DND-41 (cell line): ENCODE results near the gene NAA15.

ENCODE experiments used
- ATAC-seq: fragments of 200-7000 bp; cut with Tn5 transposase; 3 replicates; pipeline ENCODE4 v1.9.1; 2021; ENCODE audit warnings: low read depth; ENCODE audit not compliant: insufficient read depth
- DNase-seq: peaks from one replicate; pipeline ENCODE4 v3.0.0-alpha.2; 2020
- H2AFZ ChIP-seq: 2 replicates; pipeline ENCODE4 v1.6.0; 2012; ENCODE audit warnings: low read depth, low read length
- H3K27ac ChIP-seq: 2 replicates; pipeline ENCODE4 v1.5.1; 2012; ENCODE audit warnings: low read length, inconsistent platforms
- H3K27me3 ChIP-seq: fragments of 200-600 bp; sonication (generic); 2 replicates; pipeline ENCODE4 v1.6.0; 2012; ENCODE audit warnings: low read length, mild to moderate bottlenecking, inconsistent platforms; ENCODE audit not compliant: insufficient read depth, poor library complexity
- H3K36me3 ChIP-seq: 2 replicates; pipeline ENCODE4 v1.5.1; 2012; ENCODE audit warnings: low read length, inconsistent platforms; ENCODE audit not compliant: insufficient read depth
- H3K4me1 ChIP-seq: 2 replicates; pipeline ENCODE4 v1.5.1; 2012; ENCODE audit warnings: mild to moderate bottlenecking, low read length; ENCODE audit not compliant: insufficient read depth
- H3K4me2 ChIP-seq: 2 replicates; pipeline ENCODE4 v1.6.0; 2012; ENCODE audit warnings: mild to moderate bottlenecking, moderate library complexity, low read length, inconsistent platforms; ENCODE audit not compliant: insufficient read depth
- H3K4me3 ChIP-seq, 2 experiments: fragments of 200-600 bp in 1 of 2; shearing (Covaris generic) in 1 of 2; 2 replicates each; pipeline ENCODE4 v1.5.1; 2012 to 2016; ENCODE audit warnings: inconsistent platforms in 2 of 2, low read length in 2 of 2, mild to moderate bottlenecking in 2 of 2, low read depth in 1 of 2, moderate library complexity in 1 of 2
- H3K79me2 ChIP-seq: 2 replicates; pipeline ENCODE4 v1.6.0; 2012; ENCODE audit warnings: low read length, inconsistent platforms; ENCODE audit not compliant: insufficient read depth
- H3K9ac ChIP-seq: 2 replicates; pipeline ENCODE4 v1.6.0; 2012; ENCODE audit warnings: low read depth, mild to moderate bottlenecking, inconsistent platforms, low read length, moderate library complexity
- H3K9me3 ChIP-seq: 2 replicates; pipeline ENCODE4 v1.5.1; 2012; ENCODE audit warnings: low read length, moderate library complexity, mild to moderate bottlenecking, inconsistent platforms; ENCODE audit not compliant: insufficient read depth, severe bottlenecking
- H4K20me1 ChIP-seq: 2 replicates; pipeline ENCODE4 v1.6.0; 2012; ENCODE audit warnings: low read length; ENCODE audit not compliant: insufficient read depth
- EZH2 ChIP-seq: IDR thresholded peaks from 3 replicates; pipeline ENCODE4 v1.6.1; 2012; ENCODE audit warnings: borderline replicate concordance, low read depth, mild to moderate bottlenecking, moderate library complexity, low read length, inconsistent platforms; ENCODE audit not compliant: severe bottlenecking
- TF ChIP-seq, protein P1 (sequence below): IDR thresholded peaks from 2 replicates; pipeline ENCODE4 v1.5.1; 2012; ENCODE audit warnings: borderline replicate concordance, low read length, moderate library complexity, mild to moderate bottlenecking; ENCODE audit not compliant: poor library complexity, severe bottlenecking; ENCODE audit errors: extremely low read depth

NAA15 gene

GRCh38 chr4:139324620-139325019 lies 23.3 kb downstream of the NAA15 start:
- ATAC-seq (no peak), DNase-seq (no peak)
- no peak overlapping the region for H3K4me3 ChIP-seq
- H3K4me2 ChIP-seq: no peak overlapping the region
- no peaks in the 10 kb centered on the region for H3K9me3 ChIP-seq
- H3K27me3 ChIP-seq: no peaks in the 10 kb centered on the region
- H3K36me3 ChIP-seq: peaks cover 32% of the 10 kb centered on the region
- H3K9ac ChIP-seq: no peak overlapping the region
- H3K79me2 ChIP-seq: peaks cover 100% of the 10 kb centered on the region
- TF ChIP-seq, protein P1, sequence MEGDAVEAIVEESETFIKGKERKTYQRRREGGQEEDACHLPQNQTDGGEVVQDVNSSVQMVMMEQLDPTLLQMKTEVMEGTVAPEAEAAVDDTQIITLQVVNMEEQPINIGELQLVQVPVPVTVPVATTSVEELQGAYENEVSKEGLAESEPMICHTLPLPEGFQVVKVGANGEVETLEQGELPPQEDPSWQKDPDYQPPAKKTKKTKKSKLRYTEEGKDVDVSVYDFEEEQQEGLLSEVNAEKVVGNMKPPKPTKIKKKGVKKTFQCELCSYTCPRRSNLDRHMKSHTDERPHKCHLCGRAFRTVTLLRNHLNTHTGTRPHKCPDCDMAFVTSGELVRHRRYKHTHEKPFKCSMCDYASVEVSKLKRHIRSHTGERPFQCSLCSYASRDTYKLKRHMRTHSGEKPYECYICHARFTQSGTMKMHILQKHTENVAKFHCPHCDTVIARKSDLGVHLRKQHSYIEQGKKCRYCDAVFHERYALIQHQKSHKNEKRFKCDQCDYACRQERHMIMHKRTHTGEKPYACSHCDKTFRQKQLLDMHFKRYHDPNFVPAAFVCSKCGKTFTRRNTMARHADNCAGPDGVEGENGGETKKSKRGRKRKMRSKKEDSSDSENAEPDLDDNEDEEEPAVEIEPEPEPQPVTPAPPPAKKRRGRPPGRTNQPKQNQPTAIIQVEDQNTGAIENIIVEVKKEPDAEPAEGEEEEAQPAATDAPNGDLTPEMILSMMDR: no peak
- TF ChIP-seq EZH2: no peak
- H3K4me1 ChIP-seq: no peaks in the 10 kb centered on the region
- peaks cover 67% of the 10 kb centered on the region for H4K20me1 ChIP-seq
- no peak overlapping the region for H3K27ac ChIP-seq
- H2AFZ ChIP-seq: no peak overlapping the region

GRCh38 chr4:139329665-139330200 lies 28.4 kb downstream of the NAA15 start:
- Histone ChIP-seq H3K27ac (peak overlapping the region; percentile 18; the same call in 1 of the 2 replicates), H3K4me2 (no peak overlapping the region), H3K9me3 (no peaks in the 10 kb centered on the region), H2AFZ (no peak overlapping the region), H3K9ac (no peak overlapping the region), H4K20me1 (peaks cover 68% of the 10 kb centered on the region), H3K79me2 (peaks cover 100% of the 10 kb centered on the region), H3K4me3 (no peak overlapping the region), H3K4me1 (no peaks in the 10 kb centered on the region), H3K36me3 (peaks cover 53% of the 10 kb centered on the region), H3K27me3 (no peaks in the 10 kb centered on the region)
- DNase-seq (no peak), ATAC-seq (0 out of 3 replicates have a peak, but pooled peaks have one; percentile 31)
- no peak for TF ChIP-seq EZH2
- TF ChIP-seq, protein P1: no peak

GRCh38 chr4:139330283-139330682 lies 29.0 kb downstream of the NAA15 start:
- Histone ChIP-seq H4K20me1 (peaks cover 69% of the 10 kb centered on the region), H3K36me3 (peaks cover 58% of the 10 kb centered on the region), H2AFZ (no peak overlapping the region), H3K4me3 (no peak overlapping the region), H3K27ac (no peak overlapping the region), H3K4me2 (no peak overlapping the region), H3K4me1 (no peaks in the 10 kb centered on the region), H3K27me3 (no peaks in the 10 kb centered on the region), H3K79me2 (peaks cover 100% of the 10 kb centered on the region), H3K9me3 (no peaks in the 10 kb centered on the region), H3K9ac (no peak overlapping the region)
- TF ChIP-seq EZH2: no peak
- DNase-seq (no peak), ATAC-seq (no peak)

- Histone ChIP-seq H3K4me2 (no peak overlapping the region), H3K36me3 (peaks cover 65% of the 10 kb centered on the region), H3K27me3 (no peaks in the 10 kb centered on the region), H3K79me2 (peaks cover 99% of the 10 kb centered on the region), H4K20me1 (peaks cover 60% of the 10 kb centered on the region), H3K4me3 (no peak overlapping the region), H3K9me3 (no peaks in the 10 kb centered on the region), H3K27ac (no peak overlapping the region), H2AFZ (no peak overlapping the region), H3K4me1 (no peaks in the 10 kb centered on the region), H3K9ac (no peak overlapping the region)
- DNase-seq (no peak), ATAC-seq (no peak)
- TF ChIP-seq EZH2: no peak
- TF ChIP-seq, protein P1: no peak
Observed at GRCh38 chr4:139331185-139331584, 29.9 kb downstream of the NAA15 start.
